Stimulated activated CD8-positive, alpha-beta memory T cell treated with anti-CD3 and anti-CD28 coated beads, Interleukin-12 subunit alpha, Interleukin-12 subunit beta, amount 100 ng/mL, for 24 hours (primary cell): Measurements from ENCODE around the gene TJP3.

Source experiments
- DNase-seq: peaks from one replicate; pipeline ENCODE4 v3.0.0-alpha.2; 2020; ENCODE audit errors: extremely low read depth

Gene TJP3

GRCh38 chr19:3768748-3769099, 60.5 kb downstream of the TJP3 start:
- DNase-seq, result no peak

DNA sequence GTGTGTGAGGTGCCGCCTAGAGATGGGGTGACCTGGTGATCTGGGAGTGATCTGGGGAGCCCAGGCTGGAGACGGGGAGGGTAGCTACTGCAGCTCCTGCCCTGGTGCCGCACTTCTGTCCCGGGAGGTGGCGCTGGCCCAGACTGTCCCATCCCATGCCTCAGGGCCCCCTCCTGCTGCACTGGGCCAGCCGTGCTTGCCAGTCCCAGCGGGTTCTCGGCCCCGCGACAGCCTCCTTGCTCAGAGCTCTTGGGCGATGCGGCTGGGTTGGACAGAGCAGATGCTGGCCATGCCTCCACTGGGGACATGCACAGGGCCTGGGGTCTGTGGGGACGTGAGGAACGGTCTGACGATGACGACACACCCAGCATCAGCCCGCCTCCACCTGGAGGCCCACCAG, 61.3 kb downstream of the TJP3 start:
- no peak for DNase-seq

- no peak for DNase-seq
These were observed 62.2 kb downstream of the TJP3 start for GRCh38 chr19:3770136-3770999.

GRCh38 chr19:3771000-3771905, 63.1 kb downstream of the TJP3 start:
- DNase-seq, result no peak

GRCh38 chr19:3771906-3772455, 63.8 kb downstream of the TJP3 start, which contains the start of gene RAX2:
Gene RAX2, minus strand, starts transcription at chr19:3772228. Its CDS starts 486 bp downstream, at chr19:3771742.
- no peak for DNase-seq

DNA sequence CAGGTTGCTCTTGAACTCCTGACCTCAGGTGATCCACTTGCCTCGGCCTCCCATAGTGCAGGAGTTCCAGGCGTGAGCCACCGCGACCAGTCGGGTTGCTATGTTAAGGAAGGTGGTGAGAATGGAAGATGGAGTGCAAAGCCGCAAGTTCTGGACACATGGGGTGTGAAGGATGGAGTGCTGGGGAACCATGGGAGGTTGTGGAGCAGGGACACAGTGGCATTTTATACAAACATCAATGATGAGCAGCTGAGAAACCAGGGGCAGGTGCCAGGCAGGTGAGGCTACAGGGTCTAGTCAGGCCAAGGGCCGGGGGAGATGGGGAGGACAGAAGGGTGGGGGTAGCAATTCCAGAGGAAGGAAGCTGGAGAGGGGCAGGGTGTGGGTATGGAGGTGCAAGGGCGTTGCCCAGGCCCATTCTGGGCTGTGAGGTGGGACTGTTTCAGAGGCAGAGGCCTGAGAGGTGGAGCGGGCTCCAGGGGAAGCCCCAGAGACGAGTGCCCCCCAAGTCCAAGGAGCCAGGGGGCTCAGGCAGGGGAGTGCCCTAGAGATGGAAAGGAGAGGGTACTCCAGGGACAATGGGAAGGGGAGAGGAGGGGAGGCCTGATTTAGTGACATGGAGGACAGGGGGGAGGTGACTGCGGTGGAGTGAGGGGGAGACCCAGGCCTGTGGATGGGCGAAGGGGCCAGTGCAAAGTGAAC, 65.8 kb downstream of the TJP3 start:
- no peak for DNase-seq

DNA sequence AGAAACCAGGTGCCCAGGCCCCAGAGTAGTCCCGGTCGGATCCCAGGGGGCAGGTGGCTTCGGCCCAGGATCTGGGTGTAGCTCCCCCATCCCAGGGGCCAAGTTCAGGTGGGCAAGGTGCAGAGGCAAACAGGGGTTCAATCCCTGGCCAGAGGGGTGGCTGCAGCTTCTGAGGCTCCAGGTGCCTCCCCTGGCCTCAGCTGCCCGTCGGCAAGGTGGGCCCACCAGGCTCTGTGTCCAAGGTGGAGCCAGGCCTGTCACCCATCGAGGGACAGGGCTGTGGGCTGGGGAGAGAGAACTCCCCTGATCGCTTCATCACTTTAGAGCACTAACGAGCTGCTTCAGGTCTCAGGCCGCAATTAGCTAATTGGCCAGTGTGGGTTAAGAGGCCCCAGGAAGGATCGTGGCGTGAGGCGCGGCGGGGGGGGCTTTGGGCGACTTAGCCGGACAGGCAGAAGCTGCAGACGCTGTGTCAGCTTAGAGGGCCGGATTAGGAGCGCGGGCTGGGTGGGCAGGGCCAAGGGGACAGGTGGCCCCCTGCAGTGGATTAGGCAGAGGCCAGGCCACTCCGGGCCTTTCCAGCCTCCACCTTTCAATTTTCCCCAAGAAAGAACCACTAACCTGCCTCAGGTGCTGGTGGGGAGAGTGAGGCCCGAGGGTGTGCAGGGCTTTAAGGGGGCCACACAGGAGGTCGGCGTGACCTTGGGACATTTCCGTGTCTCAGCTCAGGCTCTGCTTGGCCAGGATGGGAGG, 66.6 kb downstream of the TJP3 start:
- no peak for DNase-seq

DNA sequence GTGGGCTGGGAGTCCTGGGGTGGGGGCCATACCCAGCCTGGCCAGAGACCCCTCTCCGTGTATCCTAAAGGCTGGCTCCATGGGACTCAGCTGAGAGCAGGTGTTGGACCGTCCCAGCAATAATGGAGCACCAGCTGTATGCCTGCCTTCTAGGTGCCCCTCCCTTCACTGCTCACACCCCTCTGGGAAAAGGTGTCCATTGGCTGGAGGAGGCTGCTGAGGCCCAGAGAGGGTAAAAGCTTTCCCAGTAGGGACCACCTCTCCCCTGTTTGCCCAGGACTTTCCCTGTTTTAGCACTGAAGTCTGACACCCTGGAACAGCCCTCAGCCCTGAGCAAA, 67.2 kb downstream of the TJP3 start:
- no peak for DNase-seq

- no peak for DNase-seq
These were observed 67.6 kb downstream of the TJP3 start for GRCh38 chr19:3775831-3776230.

DNA sequence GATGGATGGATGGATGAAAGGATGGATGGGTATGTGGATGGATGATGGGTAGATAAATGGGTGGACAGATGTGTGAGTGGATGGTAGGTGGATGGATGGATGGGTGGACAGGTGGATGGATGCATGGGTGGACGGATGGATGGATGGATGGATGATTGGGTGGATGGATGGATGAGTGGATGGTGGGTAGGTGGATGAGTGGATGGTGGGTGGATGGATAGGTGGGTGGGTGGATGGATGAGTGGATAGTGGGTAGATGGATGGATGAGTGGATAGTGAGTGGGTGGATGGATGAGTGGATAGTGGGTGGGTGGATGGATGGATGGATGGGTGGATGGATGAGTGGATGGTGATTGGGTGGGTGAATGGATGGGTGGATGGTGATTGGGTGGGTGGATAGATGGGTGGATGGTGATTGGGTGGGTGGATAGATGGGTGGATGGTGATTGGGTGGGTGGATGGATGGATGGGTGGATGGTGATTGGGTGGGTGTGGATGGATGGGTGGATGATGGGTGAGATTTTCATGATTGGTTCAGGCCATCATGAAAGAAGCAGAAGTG, 68.4 kb downstream of the TJP3 start:
- DNase-seq, result no peak

- DNase-seq, result no peak
These were observed 70.1 kb downstream of the TJP3 start for GRCh38 chr19:3778104-3778867.

- no peak for DNase-seq
These were observed 70.9 kb downstream of the TJP3 start for GRCh38 chr19:3778899-3779723.

DNA sequence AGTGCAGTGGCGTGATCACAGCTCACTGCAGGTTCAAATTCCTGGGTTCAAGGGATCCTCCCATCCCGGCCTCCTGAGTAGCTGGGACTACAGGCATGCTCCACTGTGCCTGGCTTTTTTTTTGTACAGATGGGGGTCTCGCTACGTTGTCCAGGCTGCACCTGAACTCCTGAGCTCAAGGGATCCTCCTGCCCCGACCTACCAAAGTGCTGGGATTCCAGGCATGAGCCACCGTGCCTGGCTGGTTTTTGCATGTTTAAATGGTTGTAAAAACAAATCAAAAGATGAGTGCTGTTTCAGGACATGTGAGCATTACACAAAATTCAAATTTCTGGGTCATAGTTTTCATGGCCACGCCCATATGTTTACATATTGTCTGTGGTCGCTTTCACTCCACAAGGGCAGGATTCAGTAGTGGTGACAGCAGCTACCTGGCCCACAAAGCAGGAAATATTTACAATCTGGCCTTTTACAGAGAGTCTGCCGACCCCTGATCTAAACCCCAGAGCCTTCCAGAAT, 72.7 kb downstream of the TJP3 start:
- no peak for DNase-seq

DNA sequence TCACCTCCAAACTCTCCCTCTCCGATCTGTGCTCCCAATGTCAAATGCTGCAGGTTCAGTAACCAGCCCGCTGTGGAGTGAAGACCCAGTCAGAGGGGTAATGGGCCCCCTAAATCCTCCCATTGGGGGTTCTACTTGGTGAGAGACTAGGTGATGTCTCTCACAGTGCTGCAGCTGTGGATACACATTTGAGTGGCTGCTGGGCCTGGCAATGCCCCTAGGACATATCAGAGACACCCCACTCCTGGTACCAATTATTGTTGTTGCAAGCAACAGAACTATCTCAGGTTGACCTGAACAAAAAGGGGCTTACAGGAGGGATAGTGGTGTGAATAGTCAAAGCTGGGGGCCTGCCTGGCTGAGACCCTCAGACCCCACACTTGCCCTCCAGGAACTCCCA, 73.4 kb downstream of the TJP3 start:
- no peak for DNase-seq

DNA sequence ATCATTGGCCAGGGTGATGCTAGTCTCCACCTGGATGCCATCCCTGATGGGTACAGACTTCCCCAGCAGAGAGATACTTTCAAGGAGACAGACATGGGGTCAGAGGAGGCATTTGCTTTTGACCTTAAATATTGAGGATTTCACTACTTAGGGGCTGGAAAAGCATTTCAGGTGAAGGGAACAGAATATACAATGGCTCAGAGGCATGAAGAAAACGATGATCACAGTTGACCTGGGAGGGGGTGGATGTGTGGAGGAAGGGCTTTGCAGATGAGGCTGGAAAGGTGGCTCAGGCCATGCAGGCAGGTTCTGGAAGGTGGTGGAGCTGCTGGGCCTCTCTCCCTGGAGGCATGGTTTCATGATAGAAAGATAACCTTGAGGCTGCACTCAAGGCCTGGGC, 74.1 kb downstream of the TJP3 start:
- no peak for DNase-seq

- no peak for DNase-seq
These were observed 74.7 kb downstream of the TJP3 start for GRCh38 chr19:3782903-3783302.

DNA sequence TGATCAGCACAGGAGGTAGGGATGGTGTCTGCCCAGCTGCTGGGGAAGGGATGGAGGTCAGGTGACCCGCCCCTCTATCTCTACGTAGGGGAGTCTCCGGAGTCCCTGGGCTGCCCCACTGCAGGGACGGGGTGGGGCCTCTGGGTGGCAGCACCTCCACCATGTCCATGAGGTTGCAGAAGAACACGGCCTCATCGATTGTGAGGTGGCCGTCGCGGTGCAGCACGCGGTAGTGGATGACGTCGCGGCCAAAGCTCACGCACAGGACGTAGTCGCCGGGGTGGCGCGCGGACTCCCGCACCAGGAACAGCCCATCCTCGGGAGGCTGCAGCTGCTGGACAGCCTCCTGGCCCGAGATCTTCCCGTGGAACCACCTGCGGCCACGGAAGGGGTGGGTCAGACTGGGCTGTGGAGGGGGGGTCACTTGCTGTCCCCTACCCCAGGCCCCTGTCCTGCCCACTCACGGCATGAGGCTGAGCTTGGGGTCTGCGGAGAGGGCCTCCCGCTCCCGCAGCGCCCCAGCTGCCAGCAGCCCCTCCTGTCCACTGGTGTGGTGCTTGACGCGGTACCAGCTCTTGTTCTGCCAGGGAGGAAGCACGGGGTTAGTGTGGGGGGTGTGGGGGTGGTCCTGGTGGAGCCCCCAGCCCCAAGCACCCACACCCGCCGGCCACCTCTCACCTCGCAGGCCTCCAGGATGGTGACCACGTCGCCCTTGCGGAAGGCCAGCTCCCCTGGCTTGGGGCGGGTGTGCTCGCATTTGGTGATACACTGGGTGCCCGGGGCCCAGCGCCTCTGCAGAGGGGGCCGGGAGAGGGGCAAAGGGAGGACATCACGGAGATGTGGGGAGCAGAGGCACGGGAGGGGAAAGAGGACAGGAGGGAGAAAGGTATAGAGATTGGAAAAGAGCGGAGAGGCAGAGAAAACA, 75.7 kb downstream of the TJP3 start:
- DNase-seq, result no peak
